ENCODE data around the gene IRAK4.

GRCh38 chr12:43754015-43754414 is 4.7 kb upstream of the IRAK4 start:
- TF ChIP-seq CTCF (conservative IDR thresholded peaks at IDR 0.05 in 1 of 2, IDR thresholded peaks at IDR 0.05 in 1 of 2; ENCODE audit: low read depth in 1 of 2, low read length in 2 of 2) (no peak), EZH2 (IDR thresholded peaks at IDR 0.05; ENCODE audit: low read length, missing control alignments) (no peak)

All from fibroblast of lung (primary cell).